ENCODE measurements around the gene SMARCC1. TPM values are rescaled to one million over a fixed set of nuclear protein-coding genes. Genes with fewer than 3 reads are reported as not detected.

Gene SMARCC1
- total RNA-seq, 2 donors from 2014 or later, result 25.9 to 34.3 TPM

DNA sequence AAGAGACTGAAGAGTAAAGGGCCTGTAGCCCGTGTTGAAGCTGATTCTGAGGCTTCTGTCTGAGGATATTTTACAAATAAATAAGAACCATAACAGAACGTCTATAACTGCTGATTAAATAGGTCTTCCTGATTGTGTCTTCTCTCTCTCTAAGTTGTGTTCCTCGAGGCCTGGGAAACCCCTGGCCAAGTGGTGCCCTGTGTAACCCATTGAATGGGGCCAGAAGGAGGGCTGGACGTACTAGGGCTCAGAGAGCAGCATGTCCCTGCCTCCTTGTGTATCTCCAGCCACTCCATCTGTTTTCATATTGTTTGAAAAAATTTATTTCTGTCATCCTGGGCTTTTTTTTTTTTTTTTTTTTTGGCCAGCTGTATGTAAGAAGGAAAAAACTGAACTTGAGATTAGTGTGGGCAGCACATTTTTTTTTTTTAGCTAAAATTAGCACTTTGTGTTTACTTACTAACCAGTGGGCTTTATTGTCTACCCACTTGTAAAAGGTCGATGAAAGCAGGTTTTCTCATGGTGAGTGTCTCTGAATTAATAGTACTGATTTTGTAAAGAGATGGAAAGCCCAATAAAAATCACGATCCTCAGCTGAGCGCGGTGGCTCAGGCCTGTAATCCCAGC lies 32.0 kb upstream of the SMARCC1 start:
- TF ChIP-seq, protein P1, sequence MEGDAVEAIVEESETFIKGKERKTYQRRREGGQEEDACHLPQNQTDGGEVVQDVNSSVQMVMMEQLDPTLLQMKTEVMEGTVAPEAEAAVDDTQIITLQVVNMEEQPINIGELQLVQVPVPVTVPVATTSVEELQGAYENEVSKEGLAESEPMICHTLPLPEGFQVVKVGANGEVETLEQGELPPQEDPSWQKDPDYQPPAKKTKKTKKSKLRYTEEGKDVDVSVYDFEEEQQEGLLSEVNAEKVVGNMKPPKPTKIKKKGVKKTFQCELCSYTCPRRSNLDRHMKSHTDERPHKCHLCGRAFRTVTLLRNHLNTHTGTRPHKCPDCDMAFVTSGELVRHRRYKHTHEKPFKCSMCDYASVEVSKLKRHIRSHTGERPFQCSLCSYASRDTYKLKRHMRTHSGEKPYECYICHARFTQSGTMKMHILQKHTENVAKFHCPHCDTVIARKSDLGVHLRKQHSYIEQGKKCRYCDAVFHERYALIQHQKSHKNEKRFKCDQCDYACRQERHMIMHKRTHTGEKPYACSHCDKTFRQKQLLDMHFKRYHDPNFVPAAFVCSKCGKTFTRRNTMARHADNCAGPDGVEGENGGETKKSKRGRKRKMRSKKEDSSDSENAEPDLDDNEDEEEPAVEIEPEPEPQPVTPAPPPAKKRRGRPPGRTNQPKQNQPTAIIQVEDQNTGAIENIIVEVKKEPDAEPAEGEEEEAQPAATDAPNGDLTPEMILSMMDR (IDR thresholded peaks at IDR 0.05), result no peak
- no peak for TF ChIP-seq POLR2A (IDR thresholded peaks at IDR 0.05)
- DNase-seq, result no peak
- H3K27me3 ChIP-seq, result no peaks in the 10 kb centered on the region
- 81 to 88% methylated on average over 8 of the region's 8 CpGs for WGBS, 2 donors
- intact Hi-C loops (cut with DNase I), result no loop called here
- H3K9me3 ChIP-seq, result no peaks in the 10 kb centered on the region
- ATAC-seq, result no peak
- H3K36me3 ChIP-seq (replicated peaks in 1 of 2; ENCODE audit: insufficient read depth in 1 of 2, low read depth in 2 of 2), result peaks cover 0 to 11% of the 10 kb centered on the region in 2 donors
- no peak overlapping the region for H3K27ac ChIP-seq
- H3K4me1 ChIP-seq, result no peaks in the 10 kb centered on the region
- H3K4me3 ChIP-seq, result no peak overlapping the region

DNA sequence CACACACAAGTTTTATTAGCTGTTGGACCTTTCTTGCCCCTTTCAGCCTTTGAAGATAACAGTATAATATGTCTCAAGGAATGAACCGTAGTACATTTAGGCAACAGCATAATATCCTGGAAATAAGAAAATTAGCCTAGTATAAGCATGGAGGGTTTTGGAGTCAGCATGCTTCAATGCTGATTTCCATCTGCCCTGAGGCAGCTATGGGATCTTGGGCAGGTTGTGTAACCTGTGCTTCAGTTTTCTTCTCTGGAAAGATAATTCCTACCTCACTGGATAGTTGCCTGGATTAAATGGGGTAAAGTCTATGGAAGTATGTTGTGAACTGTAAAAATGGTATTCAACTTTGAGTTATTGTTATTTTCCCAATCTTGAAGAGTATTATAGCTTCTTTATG lies 22.9 kb upstream of the SMARCC1 start:
- Histone ChIP-seq H3K27ac (no peak overlapping the region), H3K36me3 (replicated peaks in 1 of 2; ENCODE audit: insufficient read depth in 1 of 2, low read depth in 2 of 2) (peaks cover 0 to 3% of the 10 kb centered on the region in 2 donors), H3K27me3 (no peaks in the 10 kb centered on the region), H3K4me3 (no peak overlapping the region), H3K9me3 (no peaks in the 10 kb centered on the region), H3K4me1 (peaks cover 15% of the 10 kb centered on the region)
- ATAC-seq, result no peak
- intact Hi-C loops (cut with DNase I), result no loop called here
- TF ChIP-seq POLR2A (IDR thresholded peaks at IDR 0.05), result no peak
- TF ChIP-seq, protein P1 (IDR thresholded peaks at IDR 0.05), result no peak
- 70 to 90% methylated on average over 1 of the region's 1 CpG for WGBS, 2 donors
- no peak for DNase-seq

DNA sequence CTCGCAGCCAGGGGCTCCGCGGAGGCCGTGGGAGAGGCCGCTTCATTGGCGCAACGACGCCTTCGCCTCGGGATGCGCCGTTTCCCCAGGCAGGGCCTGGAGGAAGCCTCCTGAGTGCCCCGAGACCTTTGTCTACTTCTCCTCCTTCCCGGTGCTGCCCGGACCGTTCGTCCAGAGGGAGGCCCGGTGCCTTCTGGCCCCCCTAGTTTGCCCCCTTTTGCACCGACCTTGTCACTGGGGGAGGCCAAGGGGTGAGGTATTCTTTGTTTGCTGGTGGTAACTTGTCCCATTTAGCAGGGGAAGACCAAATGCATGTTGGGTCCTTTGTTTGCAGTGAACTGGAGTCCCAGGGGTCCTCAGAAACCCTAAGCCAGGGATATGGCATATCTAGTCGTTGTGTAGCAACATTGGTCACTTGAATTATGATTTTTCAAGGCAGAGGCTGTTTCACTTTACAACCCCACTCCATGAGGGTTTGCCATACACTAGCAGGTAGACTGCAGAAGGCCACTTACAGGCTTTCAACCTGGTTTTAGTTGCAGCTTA lies 21.9 kb upstream of the SMARCC1 start:
- DNase-seq (no peak), ATAC-seq (no peak)
- TF ChIP-seq POLR2A (IDR thresholded peaks at IDR 0.05), result no peak
- TF ChIP-seq, protein P1 (IDR thresholded peaks at IDR 0.05), result no peak
- H3K27ac ChIP-seq, result peak overlapping the region; percentile 89 to 98 (median 96)
- peaks cover 15% of the 10 kb centered on the region for H3K4me1 ChIP-seq
- peaks cover 0 to 3% of the 10 kb centered on the region in 2 donors for H3K36me3 ChIP-seq (replicated peaks in 1 of 2; ENCODE audit: insufficient read depth in 1 of 2, low read depth in 2 of 2)
- intact Hi-C loops (cut with DNase I), result no loop called here
- no peaks in the 10 kb centered on the region for H3K27me3 ChIP-seq
- WGBS, 2 donors, result 0% methylated on average over 8 to 18 of the region's 20 CpGs
- H3K4me3 ChIP-seq, result peak overlapping the region; percentile 65 to 80
- no peaks in the 10 kb centered on the region for H3K9me3 ChIP-seq

DNA sequence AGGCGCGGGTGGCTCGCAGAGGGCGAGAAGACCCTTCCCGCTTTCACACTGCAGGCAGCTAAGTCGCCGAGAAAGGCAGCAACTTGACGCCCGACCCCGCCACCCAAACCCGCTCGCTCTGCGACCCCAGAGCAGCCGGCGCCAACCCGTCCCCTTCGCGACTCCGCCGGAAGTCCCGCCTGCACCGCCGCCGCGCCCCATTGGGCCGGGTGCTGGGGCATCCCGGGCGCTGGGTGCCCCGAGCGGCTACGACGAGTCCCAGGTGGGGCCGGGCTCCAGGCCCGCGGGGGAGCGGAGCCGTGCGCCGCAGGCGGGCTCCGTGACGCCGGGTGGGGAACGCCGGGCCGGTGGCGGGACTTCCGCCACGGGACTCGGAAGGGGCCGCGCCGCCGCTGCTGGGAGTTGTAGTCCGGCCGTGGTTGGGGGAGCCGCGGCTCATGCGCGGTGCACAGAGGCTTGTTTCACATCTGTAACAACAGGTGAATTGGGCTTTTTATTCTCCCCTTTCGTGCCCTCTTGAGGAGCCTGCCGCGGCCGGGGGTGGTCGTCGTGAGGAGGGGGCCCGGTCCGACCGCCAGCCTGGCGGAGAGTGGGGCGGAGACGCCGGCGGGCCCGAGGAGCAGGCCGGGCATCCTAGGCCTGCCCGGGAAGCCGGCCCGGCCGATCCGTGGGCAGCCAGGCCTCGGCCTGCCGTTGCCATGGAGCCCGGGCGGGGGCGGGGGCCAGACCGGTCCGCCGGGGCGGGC lies 21.2 kb upstream of the SMARCC1 start, which contains the start of gene DHX30:
Gene DHX30, plus strand, starts transcription at position 405 of the 746 bp plus-strand sequence. CDS start 7,546 bp downstream, outside the sequence.
- TF ChIP-seq POLR2A (IDR thresholded peaks at IDR 0.05), result peak; percentile 67 to 72 (median 70)
- TF ChIP-seq, protein P1 (IDR thresholded peaks at IDR 0.05), result no peak
- Histone ChIP-seq H3K4me3 (peak within 1 kb of the TSS; percentile 65 to 80), H3K9me3 (no peaks in the 10 kb centered on the region), H3K36me3 (replicated peaks in 1 of 2; ENCODE audit: insufficient read depth in 1 of 2, low read depth in 2 of 2) (peaks cover 0 to 2% of the 10 kb centered on the region in 2 donors), H3K27me3 (no peaks in the 10 kb centered on the region), H3K4me1 (peaks cover 15% of the 10 kb centered on the region), H3K27ac (peak within 1 kb of the TSS; percentile 89 to 98 (median 96))
- ATAC-seq, result peak; percentile 87
- intact Hi-C loops (cut with DNase I), result no loop called here
- peak; percentile 85 to 89 (median 87) for DNase-seq
- WGBS, 2 donors, result 0 to 1% methylated on average over 3 to 76 of the region's 90 CpGs
